ENCODE results near the gene FSTL1.

The FSTL1 gene

GRCh38 chr3:120469440-120469839 lies 18.6 kb upstream of the FSTL1 start:
- no peak for TF ChIP-seq EZH2phosphoT487 (IDR thresholded peaks at IDR 0.05; ENCODE audit: low read depth)
- TF ChIP-seq, protein P1, sequence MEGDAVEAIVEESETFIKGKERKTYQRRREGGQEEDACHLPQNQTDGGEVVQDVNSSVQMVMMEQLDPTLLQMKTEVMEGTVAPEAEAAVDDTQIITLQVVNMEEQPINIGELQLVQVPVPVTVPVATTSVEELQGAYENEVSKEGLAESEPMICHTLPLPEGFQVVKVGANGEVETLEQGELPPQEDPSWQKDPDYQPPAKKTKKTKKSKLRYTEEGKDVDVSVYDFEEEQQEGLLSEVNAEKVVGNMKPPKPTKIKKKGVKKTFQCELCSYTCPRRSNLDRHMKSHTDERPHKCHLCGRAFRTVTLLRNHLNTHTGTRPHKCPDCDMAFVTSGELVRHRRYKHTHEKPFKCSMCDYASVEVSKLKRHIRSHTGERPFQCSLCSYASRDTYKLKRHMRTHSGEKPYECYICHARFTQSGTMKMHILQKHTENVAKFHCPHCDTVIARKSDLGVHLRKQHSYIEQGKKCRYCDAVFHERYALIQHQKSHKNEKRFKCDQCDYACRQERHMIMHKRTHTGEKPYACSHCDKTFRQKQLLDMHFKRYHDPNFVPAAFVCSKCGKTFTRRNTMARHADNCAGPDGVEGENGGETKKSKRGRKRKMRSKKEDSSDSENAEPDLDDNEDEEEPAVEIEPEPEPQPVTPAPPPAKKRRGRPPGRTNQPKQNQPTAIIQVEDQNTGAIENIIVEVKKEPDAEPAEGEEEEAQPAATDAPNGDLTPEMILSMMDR (IDR thresholded peaks at IDR 0.05; ENCODE audit: low read depth, low read length) = no peak
- no peak overlapping the region for H3K4me3 ChIP-seq (ENCODE audit: low read length)

DNA sequence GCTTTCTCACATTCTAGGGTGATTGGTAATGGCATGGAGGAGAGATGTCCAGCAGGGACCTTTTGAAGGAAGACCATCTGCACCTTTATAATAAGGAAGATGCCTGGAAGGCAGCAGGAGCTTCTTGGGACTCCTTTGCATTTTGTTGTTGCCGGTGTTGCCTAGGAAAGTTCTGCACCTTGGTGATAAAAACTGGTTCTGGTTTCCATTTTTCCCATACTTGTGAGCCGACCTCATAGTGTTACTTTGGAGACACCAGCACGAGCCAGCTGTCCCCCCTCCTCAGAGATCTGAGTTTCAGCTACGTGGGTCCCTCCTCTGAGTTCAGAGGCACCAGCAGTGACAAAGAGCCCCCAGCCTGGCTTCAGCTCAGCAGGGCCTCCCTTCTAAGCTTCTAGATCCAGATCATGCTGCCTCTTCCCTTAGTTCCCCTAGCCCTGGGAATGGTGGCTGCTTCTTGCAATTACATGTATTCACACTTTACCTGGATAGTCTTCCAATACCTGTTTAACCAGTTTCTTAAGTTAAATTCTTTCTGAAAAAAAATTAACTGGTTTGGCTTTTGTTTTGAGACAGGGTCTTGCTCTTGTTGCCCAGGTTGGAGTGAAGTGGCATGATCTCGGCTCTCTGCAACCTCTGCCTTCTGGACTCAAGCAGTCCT lies 18.0 kb upstream of the FSTL1 start:
- H3K79me2 ChIP-seq (ENCODE audit: low read length) = no peaks in the 10 kb centered on the region
- no peak for TF ChIP-seq EZH2phosphoT487 (IDR thresholded peaks at IDR 0.05; ENCODE audit: low read depth)
- TF ChIP-seq, protein P1 (IDR thresholded peaks at IDR 0.05; ENCODE audit: low read depth, low read length) = no peak
- H3K36me3 ChIP-seq (replicated peaks; ENCODE audit: low read depth, low read length) = no peaks in the 10 kb centered on the region
- H4K20me1 ChIP-seq (ENCODE audit: insufficient read depth, low read length) = no peaks in the 10 kb centered on the region
- no peak overlapping the region for H3K4me3 ChIP-seq (ENCODE audit: low read length)
- no peaks in the 10 kb centered on the region for H3K9me3 ChIP-seq (ENCODE audit: insufficient read depth, low read length)
- H3K4me2 ChIP-seq (ENCODE audit: low read length) = no peak overlapping the region
- no peak overlapping the region for H3K27ac ChIP-seq (ENCODE audit: low read length)
- no peaks in the 10 kb centered on the region for H3K4me1 ChIP-seq (ENCODE audit: low read length)
- H2AFZ ChIP-seq (ENCODE audit: low read depth, low read length) = no peak overlapping the region
- no peaks in the 10 kb centered on the region for H3K27me3 ChIP-seq (ENCODE audit: low read depth, low read length)
- no peak overlapping the region for H3K9ac ChIP-seq (ENCODE audit: low read length)

More at GRCh38 chr3:120469440-120469839, 18.6 kb upstream of the FSTL1 start:
- Histone ChIP-seq H3K36me3 (replicated peaks; ENCODE audit: low read depth, low read length) (no peaks in the 10 kb centered on the region), H3K4me2 (ENCODE audit: low read length) (no peak overlapping the region), H3K4me1 (ENCODE audit: low read length) (no peaks in the 10 kb centered on the region), H3K9ac (ENCODE audit: low read length) (no peak overlapping the region), H3K9me3 (ENCODE audit: insufficient read depth, low read length) (no peaks in the 10 kb centered on the region), H3K79me2 (ENCODE audit: low read length) (no peaks in the 10 kb centered on the region), H4K20me1 (ENCODE audit: insufficient read depth, low read length) (no peaks in the 10 kb centered on the region), H2AFZ (ENCODE audit: low read depth, low read length) (no peak overlapping the region), H3K27me3 (ENCODE audit: low read depth, low read length) (no peaks in the 10 kb centered on the region), H3K27ac (ENCODE audit: low read length) (no peak overlapping the region)

- no peak for TF ChIP-seq EZH2phosphoT487 (IDR thresholded peaks at IDR 0.05; ENCODE audit: low read depth)
- TF ChIP-seq, protein P1 (IDR thresholded peaks at IDR 0.05; ENCODE audit: low read depth, low read length) = no peak
- Histone ChIP-seq H4K20me1 (ENCODE audit: insufficient read depth, low read length) (no peaks in the 10 kb centered on the region), H3K79me2 (ENCODE audit: low read length) (no peaks in the 10 kb centered on the region), H3K27me3 (ENCODE audit: low read depth, low read length) (peaks cover 9% of the 10 kb centered on the region; the same call in 1 of the 2 replicates), H3K27ac (ENCODE audit: low read length) (no peak overlapping the region), H2AFZ (ENCODE audit: low read depth, low read length) (no peak overlapping the region), H3K9me3 (ENCODE audit: insufficient read depth, low read length) (no peaks in the 10 kb centered on the region), H3K4me3 (ENCODE audit: low read length) (no peak overlapping the region), H3K4me2 (ENCODE audit: low read length) (no peak overlapping the region), H3K9ac (ENCODE audit: low read length) (no peak overlapping the region), H3K4me1 (ENCODE audit: low read length) (no peaks in the 10 kb centered on the region), H3K36me3 (replicated peaks; ENCODE audit: low read depth, low read length) (no peaks in the 10 kb centered on the region)
These were observed 11.7 kb upstream of the FSTL1 start for GRCh38 chr3:120462409-120462959.

- H3K9ac ChIP-seq (ENCODE audit: low read length) = no peak overlapping the region
- H3K9me3 ChIP-seq (ENCODE audit: insufficient read depth, low read length) = no peaks in the 10 kb centered on the region
- no peaks in the 10 kb centered on the region for H3K36me3 ChIP-seq (replicated peaks; ENCODE audit: low read depth, low read length)
- TF ChIP-seq EZH2phosphoT487 (IDR thresholded peaks at IDR 0.05; ENCODE audit: low read depth) = no peak
- TF ChIP-seq, protein P1 (IDR thresholded peaks at IDR 0.05; ENCODE audit: low read depth, low read length) = no peak
- no peak overlapping the region for H2AFZ ChIP-seq (ENCODE audit: low read depth, low read length)
- peaks cover 9% of the 10 kb centered on the region; the same call in 1 of the 2 replicates for H3K27me3 ChIP-seq (ENCODE audit: low read depth, low read length)
- no peak overlapping the region for H3K27ac ChIP-seq (ENCODE audit: low read length)
- H4K20me1 ChIP-seq (ENCODE audit: insufficient read depth, low read length) = no peaks in the 10 kb centered on the region
- H3K4me2 ChIP-seq (ENCODE audit: low read length) = no peak overlapping the region
- no peaks in the 10 kb centered on the region for H3K4me1 ChIP-seq (ENCODE audit: low read length)
- no peaks in the 10 kb centered on the region for H3K79me2 ChIP-seq (ENCODE audit: low read length)
- no peak overlapping the region for H3K4me3 ChIP-seq (ENCODE audit: low read length)
These were observed 10.6 kb upstream of the FSTL1 start for GRCh38 chr3:120461416-120461815.
